ENCODE measurements around the gene PRDM5. TPM values are rescaled to one million over a fixed set of nuclear protein-coding genes. Genes with fewer than 3 reads are reported as not detected.
A peak's percentile ranks its signal among the peaks of the same experiment; 100 is the strongest.

The PRDM5 gene
- polyA plus RNA-seq, 4 donors, result 0.22 to 17.3 (median 1.5) TPM

DNA sequence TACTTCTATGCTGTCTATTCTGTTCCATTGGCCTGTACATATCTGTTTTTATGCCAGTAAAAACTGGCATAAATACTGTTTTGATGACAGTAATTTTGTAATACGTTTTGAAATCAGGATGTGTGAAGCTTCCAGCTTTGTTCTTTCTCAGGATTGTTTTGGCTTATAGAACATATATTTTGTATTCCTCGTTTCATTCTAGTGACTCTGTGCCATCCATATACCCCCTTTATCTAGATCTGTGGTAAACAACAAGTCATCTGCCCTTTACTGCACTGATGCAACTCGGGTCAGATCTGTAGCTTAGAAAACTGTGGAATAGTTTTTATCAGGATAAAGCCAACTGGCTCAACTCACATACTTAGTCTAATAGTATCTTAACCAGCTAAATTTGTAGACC lies 233.7 kb downstream of the PRDM5 start:
- FAIRE-seq (no peak), DNase-seq (no peak)
- WGBS, 3 donors, result 66 to 74% (median 70%) methylated on average over 3 of the region's 3 CpGs
- H3K27ac ChIP-seq (ENCODE audit: low read depth in 1 of 3, low read length in 2 of 3), result no peak overlapping the region
- peaks cover 0 to 6% (median 0%) of the 10 kb centered on the region in 3 donors for H3K4me1 ChIP-seq (ENCODE audit: control insufficient read depth in 3 of 3, insufficient read depth in 2 of 3, low read depth in 1 of 3, low read length in 2 of 3)
- no peaks in the 10 kb centered on the region for H3K36me3 ChIP-seq (ENCODE audit: control insufficient read depth in 3 of 3, insufficient read depth in 2 of 3, low read depth in 1 of 3, low read length in 3 of 3)
- H3K27me3 ChIP-seq (ENCODE audit: control insufficient read depth in 3 of 3, insufficient read depth in 3 of 3, low read length in 3 of 3), result no peaks in the 10 kb centered on the region
- no peaks in the 10 kb centered on the region for H3K9me3 ChIP-seq (ENCODE audit: control insufficient read depth in 2 of 2, insufficient read depth in 1 of 2, low read depth in 1 of 2, low read length in 1 of 2)
- H3K4me3 ChIP-seq (ENCODE audit: low read depth in 1 of 3, low read length in 3 of 3), result no peak overlapping the region

DNA sequence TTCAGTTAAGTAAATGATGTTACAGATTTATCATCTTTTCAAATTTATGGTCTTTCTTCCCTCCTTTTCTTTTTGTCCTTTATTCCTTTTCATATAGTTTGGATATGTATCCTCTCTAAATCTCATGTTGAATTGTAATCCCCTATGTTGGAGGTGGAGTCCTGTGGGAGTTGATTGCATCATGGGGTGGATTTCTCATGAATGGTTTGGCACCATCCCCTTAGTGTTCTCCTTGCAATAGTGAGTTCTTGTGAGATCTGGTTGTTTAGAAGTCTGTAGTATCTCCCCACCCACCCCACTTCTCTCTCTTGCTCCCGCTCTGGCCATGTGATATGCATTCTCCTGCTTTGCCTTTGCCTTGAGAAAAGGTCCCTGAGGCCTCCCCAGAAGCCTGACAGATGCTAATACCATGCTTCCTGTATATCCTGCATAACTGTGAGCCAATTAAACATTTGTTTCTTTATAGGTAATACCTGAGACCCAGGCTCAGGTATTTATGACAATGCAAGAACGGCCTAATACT lies 236.7 kb downstream of the PRDM5 start:
- H3K36me3 ChIP-seq (ENCODE audit: control insufficient read depth in 3 of 3, insufficient read depth in 2 of 3, low read depth in 1 of 3, low read length in 3 of 3), result no peaks in the 10 kb centered on the region
- 84 to 94% (median 87%) methylated on average over 2 of the region's 2 CpGs for WGBS, 3 donors
- no peak overlapping the region for H3K4me3 ChIP-seq (ENCODE audit: low read depth in 1 of 3, low read length in 3 of 3)
- H3K27ac ChIP-seq (ENCODE audit: low read depth in 1 of 3, low read length in 2 of 3), result no peak overlapping the region
- FAIRE-seq (no peak), DNase-seq (no peak)
- no peaks in the 10 kb centered on the region for H3K9me3 ChIP-seq (ENCODE audit: control insufficient read depth in 2 of 2, insufficient read depth in 1 of 2, low read depth in 1 of 2, low read length in 1 of 2)
- no peaks in the 10 kb centered on the region for H3K4me1 ChIP-seq (ENCODE audit: control insufficient read depth in 3 of 3, insufficient read depth in 2 of 3, low read depth in 1 of 3, low read length in 2 of 3)
- no peaks in the 10 kb centered on the region for H3K27me3 ChIP-seq (ENCODE audit: control insufficient read depth in 3 of 3, insufficient read depth in 3 of 3, low read length in 3 of 3)

DNA sequence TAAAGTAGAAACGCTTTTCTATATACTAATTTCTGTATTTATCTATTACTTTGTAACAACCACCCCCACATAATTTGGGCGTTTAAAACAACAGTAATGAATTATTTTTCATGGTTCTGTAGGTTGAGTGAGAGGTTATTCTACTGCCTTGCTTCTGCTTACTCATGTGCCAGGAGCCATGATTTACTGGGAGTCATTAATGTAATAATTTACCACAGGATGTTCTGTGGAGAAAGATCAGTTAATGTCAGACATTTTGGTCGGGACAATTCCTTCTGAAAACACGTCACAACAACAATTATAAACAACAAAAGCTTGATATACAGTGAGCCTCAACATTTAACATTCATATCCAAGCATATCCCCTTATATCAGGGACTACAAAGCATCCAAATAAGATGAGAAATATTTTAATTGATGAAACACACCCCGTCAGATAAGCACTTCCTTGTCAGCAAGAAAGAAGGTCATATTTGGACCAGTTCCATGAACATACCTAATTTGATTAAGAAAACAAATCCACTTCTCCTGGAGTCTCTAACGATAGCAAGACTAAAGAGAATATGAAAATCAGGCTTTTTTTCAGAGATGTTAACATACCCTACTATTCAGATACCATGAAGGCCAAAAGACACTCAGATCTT lies 238.5 kb downstream of the PRDM5 start:
- DNase-seq, result peak in 1 of 2 donors; percentile 14
- no peaks in the 10 kb centered on the region for H3K36me3 ChIP-seq (ENCODE audit: control insufficient read depth in 3 of 3, insufficient read depth in 2 of 3, low read depth in 1 of 3, low read length in 3 of 3)
- FAIRE-seq, result no peak
- H3K27ac ChIP-seq (ENCODE audit: low read depth in 1 of 3, low read length in 2 of 3), result no peak overlapping the region
- H3K4me3 ChIP-seq (ENCODE audit: low read depth in 1 of 3, low read length in 3 of 3), result no peak overlapping the region
- H3K9me3 ChIP-seq (ENCODE audit: control insufficient read depth in 2 of 2, insufficient read depth in 1 of 2, low read depth in 1 of 2, low read length in 1 of 2), result no peaks in the 10 kb centered on the region
- no peaks in the 10 kb centered on the region for H3K27me3 ChIP-seq (ENCODE audit: control insufficient read depth in 3 of 3, insufficient read depth in 3 of 3, low read length in 3 of 3)
- no peaks in the 10 kb centered on the region for H3K4me1 ChIP-seq (ENCODE audit: control insufficient read depth in 3 of 3, insufficient read depth in 2 of 3, low read depth in 1 of 3, low read length in 2 of 3)
- 21 to 42% (median 28%) methylated on average over 6 of the region's 6 CpGs for WGBS, 3 donors

DNA sequence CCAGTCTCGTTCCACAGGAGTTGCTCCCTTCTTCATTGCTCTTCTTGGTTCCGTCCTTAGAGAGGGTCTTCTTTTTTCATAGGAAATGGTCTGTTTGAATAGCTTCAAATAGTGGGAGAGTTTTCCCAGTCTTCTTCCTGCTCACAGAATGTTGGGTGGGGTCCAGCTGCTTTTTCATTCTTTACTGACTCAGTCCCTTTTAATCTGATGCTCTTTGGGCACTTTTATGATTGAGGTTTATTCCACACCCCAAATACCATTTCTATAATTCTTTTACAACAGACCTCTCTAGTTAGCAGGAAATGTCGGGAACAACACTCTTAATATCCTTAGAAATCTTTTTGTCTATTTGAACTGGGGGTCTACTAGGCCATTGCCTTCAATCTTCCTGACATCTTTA lies 239.5 kb downstream of the PRDM5 start:
- no peak overlapping the region for H3K27ac ChIP-seq (ENCODE audit: low read depth in 1 of 3, low read length in 2 of 3)
- H3K9me3 ChIP-seq (ENCODE audit: control insufficient read depth in 2 of 2, insufficient read depth in 1 of 2, low read depth in 1 of 2, low read length in 1 of 2), result no peaks in the 10 kb centered on the region
- no peaks in the 10 kb centered on the region for H3K27me3 ChIP-seq (ENCODE audit: control insufficient read depth in 3 of 3, insufficient read depth in 3 of 3, low read length in 3 of 3)
- no peaks in the 10 kb centered on the region for H3K4me1 ChIP-seq (ENCODE audit: control insufficient read depth in 3 of 3, insufficient read depth in 2 of 3, low read depth in 1 of 3, low read length in 2 of 3)
- WGBS, 3 donors, result 78 to 86% (median 82%) methylated on average over 3 of the region's 3 CpGs
- no peaks in the 10 kb centered on the region for H3K36me3 ChIP-seq (ENCODE audit: control insufficient read depth in 3 of 3, insufficient read depth in 2 of 3, low read depth in 1 of 3, low read length in 3 of 3)
- DNase-seq (no peak), FAIRE-seq (no peak)
- no peak overlapping the region for H3K4me3 ChIP-seq (ENCODE audit: low read depth in 1 of 3, low read length in 3 of 3)

DNA sequence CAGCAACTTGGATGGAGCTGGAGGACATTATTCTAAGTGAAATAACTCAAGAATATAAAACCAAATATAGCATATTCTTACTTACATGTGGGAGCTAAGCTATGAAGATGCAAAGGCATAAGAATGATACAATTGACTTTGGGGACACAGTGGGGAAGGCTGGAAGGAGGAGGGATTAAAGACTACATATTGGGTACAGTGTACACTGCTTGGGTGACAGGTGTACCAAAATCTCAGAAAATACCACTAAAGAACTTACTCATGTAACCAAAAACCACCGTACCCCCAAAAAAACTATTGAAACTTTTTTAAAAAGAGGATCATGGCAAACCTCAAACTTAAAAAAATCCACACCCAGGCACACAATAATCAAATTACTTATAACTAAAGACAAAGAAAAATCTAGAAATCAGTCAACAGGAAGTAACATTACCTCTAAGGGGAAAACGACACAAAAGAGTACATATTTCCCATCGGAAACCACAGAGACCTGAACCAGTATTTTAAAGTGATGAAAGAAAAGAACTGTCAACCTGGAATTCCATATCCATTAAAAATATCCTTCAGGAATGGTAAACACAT lies 241.8 kb downstream of the PRDM5 start:
- no peak overlapping the region for H3K4me3 ChIP-seq (ENCODE audit: low read depth in 1 of 3, low read length in 3 of 3)
- no peaks in the 10 kb centered on the region for H3K36me3 ChIP-seq (ENCODE audit: control insufficient read depth in 3 of 3, insufficient read depth in 2 of 3, low read depth in 1 of 3, low read length in 3 of 3)
- no peaks in the 10 kb centered on the region for H3K9me3 ChIP-seq (ENCODE audit: control insufficient read depth in 2 of 2, insufficient read depth in 1 of 2, low read depth in 1 of 2, low read length in 1 of 2)
- 72 to 84% (median 76%) methylated on average over 3 of the region's 3 CpGs for WGBS, 3 donors
- H3K4me1 ChIP-seq (ENCODE audit: control insufficient read depth in 3 of 3, insufficient read depth in 2 of 3, low read depth in 1 of 3, low read length in 2 of 3), result no peaks in the 10 kb centered on the region
- no peak for FAIRE-seq
- no peaks in the 10 kb centered on the region for H3K27me3 ChIP-seq (ENCODE audit: control insufficient read depth in 3 of 3, insufficient read depth in 3 of 3, low read length in 3 of 3)
- H3K27ac ChIP-seq (ENCODE audit: low read depth in 1 of 3, low read length in 2 of 3), result no peak overlapping the region
- DNase-seq, result no peak

DNA sequence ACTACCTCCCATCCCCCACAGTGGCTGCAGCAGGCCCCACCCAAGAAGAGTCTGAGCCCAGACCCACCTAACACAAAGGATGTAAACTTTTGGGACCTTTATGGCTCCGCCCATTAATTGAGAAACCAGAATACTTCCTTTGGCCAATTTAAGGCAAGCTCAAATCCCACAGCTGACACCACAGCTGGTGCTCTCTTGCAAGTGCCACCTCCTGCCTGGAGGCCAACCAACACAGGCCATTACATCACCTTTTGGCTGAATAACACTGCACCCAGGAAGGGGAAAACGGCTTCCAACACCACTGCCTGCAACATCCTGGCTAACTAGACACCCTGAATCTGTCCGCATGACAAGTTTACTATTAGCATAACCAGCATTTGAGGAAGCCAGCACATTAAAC lies 248.8 kb downstream of the PRDM5 start:
- no peaks in the 10 kb centered on the region for H3K4me1 ChIP-seq (ENCODE audit: control insufficient read depth in 3 of 3, insufficient read depth in 2 of 3, low read depth in 1 of 3, low read length in 2 of 3)
- no peak for FAIRE-seq
- H3K27me3 ChIP-seq (ENCODE audit: control insufficient read depth in 3 of 3, insufficient read depth in 3 of 3, low read length in 3 of 3), result no peaks in the 10 kb centered on the region
- peaks cover 0 to 3% (median 0%) of the 10 kb centered on the region in 3 donors for H3K36me3 ChIP-seq (ENCODE audit: control insufficient read depth in 3 of 3, insufficient read depth in 2 of 3, low read depth in 1 of 3, low read length in 3 of 3)
- no peak overlapping the region for H3K27ac ChIP-seq (ENCODE audit: low read depth in 1 of 3, low read length in 2 of 3)
- DNase-seq, result no peak
- H3K9me3 ChIP-seq (ENCODE audit: control insufficient read depth in 2 of 2, insufficient read depth in 1 of 2, low read depth in 1 of 2, low read length in 1 of 2), result peaks cover 0 to 26% of the 10 kb centered on the region in 2 donors
- 85 to 88% (median 87%) methylated on average over 3 of the region's 3 CpGs for WGBS, 3 donors
- H3K4me3 ChIP-seq (ENCODE audit: low read depth in 1 of 3, low read length in 3 of 3), result no peak overlapping the region

DNA sequence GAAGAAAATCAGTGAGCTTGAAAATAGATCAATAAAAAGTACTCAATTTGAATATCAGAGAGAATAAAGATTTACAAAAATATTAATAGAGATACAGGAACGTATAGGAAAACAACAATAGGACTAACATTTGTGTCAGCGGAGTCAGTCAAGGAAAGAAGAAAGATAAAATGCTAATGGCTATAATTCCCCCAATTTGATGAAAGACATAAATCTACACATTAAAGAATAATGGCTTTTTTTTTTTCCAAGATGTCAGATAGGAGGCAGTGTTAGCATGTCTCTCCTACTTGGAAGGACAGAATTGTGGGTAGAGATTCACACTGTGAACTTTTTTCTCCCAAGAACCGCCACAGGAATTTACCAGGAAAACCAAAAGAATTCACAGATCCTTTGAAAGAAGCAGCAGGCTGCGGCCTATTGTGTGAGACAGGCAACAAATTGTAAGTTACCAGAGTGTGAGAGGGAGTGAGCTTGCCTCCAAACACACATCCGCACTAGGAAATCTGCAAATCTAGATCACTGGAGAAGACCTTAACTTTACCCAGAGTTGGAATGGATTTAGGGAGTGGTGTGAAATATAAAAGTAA lies 249.9 kb downstream of the PRDM5 start:
- Histone ChIP-seq H3K4me3 (ENCODE audit: low read depth in 1 of 3, low read length in 3 of 3) (no peak overlapping the region), H3K9me3 (ENCODE audit: control insufficient read depth in 2 of 2, insufficient read depth in 1 of 2, low read depth in 1 of 2, low read length in 1 of 2) (peaks cover 0 to 26% of the 10 kb centered on the region in 2 donors), H3K27me3 (ENCODE audit: control insufficient read depth in 3 of 3, insufficient read depth in 3 of 3, low read length in 3 of 3) (peaks cover 0 to 2% (median 0%) of the 10 kb centered on the region in 3 donors), H3K4me1 (ENCODE audit: control insufficient read depth in 3 of 3, insufficient read depth in 2 of 3, low read depth in 1 of 3, low read length in 2 of 3) (no peaks in the 10 kb centered on the region), H3K36me3 (ENCODE audit: control insufficient read depth in 3 of 3, insufficient read depth in 2 of 3, low read depth in 1 of 3, low read length in 3 of 3) (peaks cover 0 to 3% (median 0%) of the 10 kb centered on the region in 3 donors), H3K27ac (ENCODE audit: low read depth in 1 of 3, low read length in 2 of 3) (no peak overlapping the region)
- 88 to 90% (median 90%) methylated on average over 5 of the region's 5 CpGs for WGBS, 3 donors
- no peak for FAIRE-seq
- DNase-seq, result no peak

DNA sequence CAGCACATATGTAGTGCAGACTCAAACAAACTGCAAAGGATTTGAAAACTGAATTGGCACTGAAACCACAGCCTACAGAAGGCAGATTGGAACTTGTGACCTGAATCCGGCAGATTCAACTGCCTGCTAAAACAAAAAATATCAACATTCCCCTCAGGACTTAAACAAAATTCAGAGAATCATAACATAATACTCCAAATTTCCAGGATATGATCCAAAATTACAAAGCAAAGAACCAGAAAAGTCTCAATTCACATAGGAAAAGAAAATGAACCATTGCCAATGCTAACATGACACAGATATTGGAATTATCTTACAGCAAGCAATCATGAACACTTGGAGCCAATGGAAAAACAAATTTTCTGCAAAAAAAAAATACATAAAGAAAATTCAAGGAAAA lies 250.4 kb downstream of the PRDM5 start:
- H3K4me1 ChIP-seq (ENCODE audit: control insufficient read depth in 3 of 3, insufficient read depth in 2 of 3, low read depth in 1 of 3, low read length in 2 of 3), result no peaks in the 10 kb centered on the region
- no peak overlapping the region for H3K4me3 ChIP-seq (ENCODE audit: low read depth in 1 of 3, low read length in 3 of 3)
- no peak overlapping the region for H3K27ac ChIP-seq (ENCODE audit: low read depth in 1 of 3, low read length in 2 of 3)
- WGBS, 3 donors, result 0 to 31% (median 3%) methylated on average over 1 of the region's 1 CpG
- H3K27me3 ChIP-seq (ENCODE audit: control insufficient read depth in 3 of 3, insufficient read depth in 3 of 3, low read length in 3 of 3), result peaks cover 0 to 2% (median 0%) of the 10 kb centered on the region in 3 donors
- no peak for DNase-seq
- H3K9me3 ChIP-seq (ENCODE audit: control insufficient read depth in 2 of 2, insufficient read depth in 1 of 2, low read depth in 1 of 2, low read length in 1 of 2), result peaks cover 0 to 26% of the 10 kb centered on the region in 2 donors
- no peak for FAIRE-seq
- peaks cover 0 to 3% (median 0%) of the 10 kb centered on the region in 3 donors for H3K36me3 ChIP-seq (ENCODE audit: control insufficient read depth in 3 of 3, insufficient read depth in 2 of 3, low read depth in 1 of 3, low read length in 3 of 3)

Measured in small intestine (tissue), 7 donors.